NCI-H1436 (cell line): ENCODE data around the gene DOHH.
"Not testable (repeated sequence)": the region's sequence is repeated elsewhere in the genome, so short reads cannot be mapped to it uniquely, and the experiment has no call there.

ENCODE experiments used
- DNase-seq: peaks from one replicate; lab custom pipeline; 2025; lab: John Stamatoyannopoulos, UW

Gene DOHH

GRCh38 chr19:3457528-3458228 is 42.8 kb downstream of the DOHH start:
- no peak for DNase-seq

- no peak for DNase-seq
Measured at GRCh38 chr19:3456925-3457527, 43.4 kb downstream of the DOHH start.

GRCh38 chr19:3455960-3456601 is 44.4 kb downstream of the DOHH start:
- no peak for DNase-seq

- no peak for DNase-seq
Measured at GRCh38 chr19:3455393-3455955, 45.0 kb downstream of the DOHH start.

- DNase-seq: no peak
Measured at GRCh38 chr19:3454656-3455392, 45.6 kb downstream of the DOHH start.

GRCh38 chr19:3453840-3454239 is 46.6 kb downstream of the DOHH start:
- DNase-seq: no peak

GRCh38 chr19:3452942-3453214 is 47.6 kb downstream of the DOHH start:
- not testable (repeated sequence) for DNase-seq

GRCh38 chr19:3452171-3452941 is 48.1 kb downstream of the DOHH start:
- no peak for DNase-seq

GRCh38 chr19:3451451-3451866 is 49.0 kb downstream of the DOHH start:
- no peak for DNase-seq

GRCh38 chr19:3450796-3451411 is 49.6 kb downstream of the DOHH start:
- DNase-seq: no peak

- no peak for DNase-seq
Measured at GRCh38 chr19:3448616-3449334, 51.7 kb downstream of the DOHH start.

- not testable (repeated sequence) for DNase-seq
Measured at GRCh38 chr19:3446657-3447056, 53.8 kb downstream of the DOHH start.

GRCh38 chr19:3444695-3445234 is 55.7 kb downstream of the DOHH start:
- no peak for DNase-seq

- DNase-seq: no peak
Measured at GRCh38 chr19:3443840-3444694, 56.4 kb downstream of the DOHH start.

GRCh38 chr19:3442487-3443071 is 57.9 kb downstream of the DOHH start:
- no peak for DNase-seq

GRCh38 chr19:3441986-3442329 is 58.5 kb downstream of the DOHH start:
- DNase-seq: no peak

GRCh38 chr19:3441089-3441985 is 59.1 kb downstream of the DOHH start:
- DNase-seq: no peak
